ENCODE data around the gene KNDC1.

Gene KNDC1

GRCh38 chr10:133139551-133140065 lies 20.4 kb upstream of the KNDC1 start:
- H3K4me3 ChIP-seq (ENCODE audit: low read length) = no peak overlapping the region
- no peaks in the 10 kb centered on the region for H3K4me1 ChIP-seq (ENCODE audit: low read length)
- no peak overlapping the region for H3K9ac ChIP-seq (ENCODE audit: low read length)
- TF ChIP-seq EZH2phosphoT487 (IDR thresholded peaks at IDR 0.05; ENCODE audit: low read length) (no peak), EZH2 (optimal IDR thresholded peaks at IDR 0.05; ENCODE audit: low read depth, low read length) (no peak)
- H3K4me2 ChIP-seq (ENCODE audit: low read depth, low read length) = no peak overlapping the region
- H3K27ac ChIP-seq (ENCODE audit: low read length) = no peak overlapping the region
- no peak for DNase-seq
- H3K9me3 ChIP-seq (replicated peaks; ENCODE audit: insufficient read depth, low read length) = no peaks in the 10 kb centered on the region
- H3K36me3 ChIP-seq (replicated peaks; ENCODE audit: insufficient read depth, low read length) = no peaks in the 10 kb centered on the region
- no peaks in the 10 kb centered on the region for H3F3A ChIP-seq (ENCODE audit: insufficient read depth, low read length)
- no peak overlapping the region for H2AFZ ChIP-seq (ENCODE audit: low read length)
- H3K9me2 ChIP-seq (replicated peaks; ENCODE audit: insufficient read depth, low read length) = no peaks in the 10 kb centered on the region
- peaks cover 40% of the 10 kb centered on the region for H3K27me3 ChIP-seq (replicated peaks; ENCODE audit: insufficient read depth, low read length)
- H4K20me1 ChIP-seq (ENCODE audit: insufficient read depth, low read length) = no peaks in the 10 kb centered on the region
- no peaks in the 10 kb centered on the region for H3K79me2 ChIP-seq (ENCODE audit: low read length)

GRCh38 chr10:133140417-133141143 lies 19.4 kb upstream of the KNDC1 start:
- Histone ChIP-seq H3K79me2 (ENCODE audit: low read length) (no peaks in the 10 kb centered on the region), H3K4me1 (ENCODE audit: low read length) (no peaks in the 10 kb centered on the region), H2AFZ (ENCODE audit: low read length) (no peak overlapping the region), H3F3A (ENCODE audit: insufficient read depth, low read length) (no peaks in the 10 kb centered on the region), H3K27ac (ENCODE audit: low read length) (no peak overlapping the region), H3K9me2 (replicated peaks; ENCODE audit: insufficient read depth, low read length) (no peaks in the 10 kb centered on the region), H3K4me2 (ENCODE audit: low read depth, low read length) (no peak overlapping the region), H3K27me3 (replicated peaks; ENCODE audit: insufficient read depth, low read length) (peaks cover 48% of the 10 kb centered on the region), H3K9me3 (replicated peaks; ENCODE audit: insufficient read depth, low read length) (no peaks in the 10 kb centered on the region), H3K4me3 (ENCODE audit: low read length) (no peak overlapping the region), H4K20me1 (ENCODE audit: insufficient read depth, low read length) (no peaks in the 10 kb centered on the region), H3K9ac (ENCODE audit: low read length) (no peak overlapping the region), H3K36me3 (replicated peaks; ENCODE audit: insufficient read depth, low read length) (no peaks in the 10 kb centered on the region)
- no peak for DNase-seq
- no peak for TF ChIP-seq EZH2 (optimal IDR thresholded peaks at IDR 0.05; ENCODE audit: low read depth, low read length)
- no peak for TF ChIP-seq CTCF (IDR thresholded peaks at IDR 0.05; ENCODE audit: low read length)
- TF ChIP-seq EZH2phosphoT487 (IDR thresholded peaks at IDR 0.05; ENCODE audit: low read length) = no peak

- Histone ChIP-seq H4K20me1 (ENCODE audit: insufficient read depth, low read length) (no peaks in the 10 kb centered on the region), H3K4me1 (ENCODE audit: low read length) (no peaks in the 10 kb centered on the region), H3K27ac (ENCODE audit: low read length) (no peak overlapping the region), H3K9me3 (replicated peaks; ENCODE audit: insufficient read depth, low read length) (no peaks in the 10 kb centered on the region), H3K27me3 (replicated peaks; ENCODE audit: insufficient read depth, low read length) (peaks cover 55% of the 10 kb centered on the region), H3K4me2 (ENCODE audit: low read depth, low read length) (no peak overlapping the region), H3K4me3 (ENCODE audit: low read length) (no peak overlapping the region), H3F3A (ENCODE audit: insufficient read depth, low read length) (no peaks in the 10 kb centered on the region), H3K79me2 (ENCODE audit: low read length) (no peaks in the 10 kb centered on the region), H3K36me3 (replicated peaks; ENCODE audit: insufficient read depth, low read length) (no peaks in the 10 kb centered on the region), H3K9ac (ENCODE audit: low read length) (no peak overlapping the region), H2AFZ (ENCODE audit: low read length) (no peak overlapping the region), H3K9me2 (replicated peaks; ENCODE audit: insufficient read depth, low read length) (no peaks in the 10 kb centered on the region)
- DNase-seq = no peak
- TF ChIP-seq EZH2 (optimal IDR thresholded peaks at IDR 0.05; ENCODE audit: low read depth, low read length) = no peak
- no peak for TF ChIP-seq CTCF (IDR thresholded peaks at IDR 0.05; ENCODE audit: low read length)
- TF ChIP-seq EZH2phosphoT487 (IDR thresholded peaks at IDR 0.05; ENCODE audit: low read length) = no peak
Observed at GRCh38 chr10:133141144-133141957, 18.7 kb upstream of the KNDC1 start.

Data from MM.1S (cell line).